GM18508 (cell line): ENCODE data around the gene PLA2G3.

Source experiments
- ATAC-seq: cut with Tn5 transposase; IDR thresholded peaks from one replicate; pipeline ENCODE4 v1.9.1; 2021; ENCODE audit warnings: moderate number of reproducible peaks; ENCODE audit not compliant: insufficient read depth, unreplicated experiment

The PLA2G3 gene

DNA sequence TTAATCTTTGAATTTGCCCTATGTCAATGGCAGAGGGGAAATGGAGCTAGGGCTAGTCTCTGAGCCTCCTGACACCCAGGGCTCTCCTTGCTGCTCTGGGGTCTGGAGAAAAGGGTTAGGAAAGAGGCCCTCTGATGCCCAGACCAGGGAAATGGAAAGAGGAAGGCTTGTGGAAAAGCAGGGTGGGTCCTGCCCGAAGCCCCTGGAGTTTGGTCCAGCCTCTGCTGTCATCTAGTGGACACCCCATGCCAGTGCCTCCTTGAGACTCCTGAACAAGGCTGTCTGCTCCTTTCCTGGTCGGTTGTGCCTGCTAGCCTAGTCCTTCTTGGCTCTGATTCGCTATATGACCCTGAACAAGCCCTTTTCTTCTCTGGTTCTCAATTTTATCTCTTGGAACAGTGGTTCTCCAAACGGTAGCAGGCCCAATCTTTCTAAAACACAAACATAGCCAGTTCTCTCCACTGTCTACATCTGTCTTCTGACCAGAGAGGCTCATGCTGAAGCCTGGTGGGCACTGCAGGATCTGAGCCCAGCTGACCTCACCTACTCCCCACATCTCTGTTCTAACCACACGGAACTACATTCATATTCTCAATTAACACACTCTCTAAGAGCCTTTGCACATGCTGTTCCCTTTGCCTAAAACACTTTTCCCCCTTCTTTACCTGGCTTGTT is 8.8 kb upstream of the PLA2G3 start:
- ATAC-seq, result no peak

DNA sequence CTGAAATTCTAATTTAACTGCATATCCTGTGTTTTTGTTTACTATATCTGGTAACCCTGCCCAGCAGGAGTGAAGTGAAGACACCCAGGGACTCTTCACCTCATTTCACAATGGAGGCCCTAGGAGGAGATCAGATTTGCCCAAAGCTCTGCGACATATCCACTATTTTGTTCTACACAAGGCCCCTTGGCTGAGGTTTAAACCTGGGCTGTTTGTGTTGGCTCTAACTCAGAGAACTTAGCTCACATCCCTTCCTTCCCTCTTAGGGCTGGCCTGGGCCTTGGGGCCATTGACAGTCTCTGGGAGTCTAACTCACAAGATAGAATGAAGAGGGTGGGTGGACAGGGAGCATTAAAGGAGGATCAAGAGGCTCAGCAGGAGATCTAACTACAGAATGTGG is 8.2 kb upstream of the PLA2G3 start:
- no peak for ATAC-seq

DNA sequence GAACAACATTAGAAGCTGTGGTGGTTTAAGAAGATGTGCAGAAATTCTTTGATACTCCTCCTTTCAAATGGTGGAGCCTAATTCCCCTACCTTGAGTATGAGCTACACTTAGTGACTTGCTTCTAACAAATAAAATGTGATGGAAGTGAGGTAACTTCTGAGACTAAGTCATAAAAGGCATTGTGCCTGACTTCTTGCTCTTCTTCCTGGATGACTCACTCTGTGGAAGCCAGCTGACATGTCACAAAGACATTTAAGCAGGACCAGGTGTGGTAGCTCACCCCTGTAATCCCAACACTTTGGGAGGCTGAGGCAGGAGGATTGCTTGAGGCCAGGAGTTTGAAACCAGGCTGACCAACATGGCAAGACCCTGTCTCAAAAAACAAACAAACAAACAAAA is 3.9 kb upstream of the PLA2G3 start:
- no peak for ATAC-seq

DNA sequence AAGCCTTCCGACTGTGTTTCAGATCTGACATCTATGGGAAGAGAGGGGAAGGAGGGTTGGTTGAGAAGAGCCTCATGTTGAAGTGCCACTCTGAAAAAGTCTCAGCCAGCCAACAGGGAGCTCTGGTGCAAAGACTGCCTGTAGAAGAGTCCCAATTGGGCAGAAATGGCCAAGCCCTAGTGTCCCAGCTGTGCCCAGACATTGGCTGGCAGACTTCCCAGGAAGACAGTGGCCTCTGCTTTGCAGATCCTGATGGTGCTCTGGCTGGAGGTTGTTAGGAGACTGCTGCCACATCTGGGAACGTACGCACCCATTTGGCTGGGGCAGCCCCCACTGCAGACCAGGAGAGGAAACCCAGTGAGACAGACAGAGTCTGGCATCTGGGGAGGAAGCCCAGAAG is 3.2 kb upstream of the PLA2G3 start:
- ATAC-seq, result no peak

DNA sequence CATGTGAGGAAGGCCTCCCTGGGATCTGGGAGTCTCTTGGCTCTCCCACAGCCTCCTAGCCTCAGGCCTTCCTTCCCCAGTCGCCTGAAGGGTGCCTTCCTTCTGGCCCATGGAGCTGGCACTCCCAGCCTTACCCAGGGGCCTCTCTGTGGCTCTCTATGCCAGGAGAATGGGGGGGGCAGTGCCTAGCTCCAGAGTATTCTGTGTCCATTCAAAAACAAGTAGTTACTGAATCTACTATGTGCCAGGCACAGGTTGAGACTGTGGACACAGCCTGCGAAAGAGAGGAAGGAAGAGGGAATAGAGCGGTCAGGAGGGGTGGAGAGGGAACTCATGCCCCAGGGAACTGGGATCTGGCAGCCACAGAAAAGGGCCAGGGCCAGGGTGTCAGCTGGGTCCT is 2.7 kb upstream of the PLA2G3 start:
- ATAC-seq, result no peak

DNA sequence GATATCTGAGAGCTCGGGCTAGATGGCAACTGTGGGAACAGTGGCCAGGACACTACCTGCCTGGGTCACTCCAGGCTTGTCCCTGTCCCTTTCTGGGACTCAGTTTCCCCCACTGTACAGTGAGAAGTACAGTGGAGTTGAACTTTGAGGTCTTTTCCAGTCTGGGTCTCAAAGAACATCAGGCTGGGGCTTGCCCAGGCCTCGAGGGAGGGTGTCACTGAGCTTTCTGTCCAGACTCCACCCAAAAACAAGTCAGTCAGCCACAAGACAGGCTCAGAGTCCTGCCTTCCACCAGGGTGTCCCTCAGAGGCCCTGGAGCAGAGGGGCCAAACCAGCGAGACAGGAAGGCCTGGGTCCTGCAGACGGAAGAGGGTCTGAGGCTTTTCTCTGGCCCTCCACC is 2.0 kb upstream of the PLA2G3 start:
- no peak for ATAC-seq

DNA sequence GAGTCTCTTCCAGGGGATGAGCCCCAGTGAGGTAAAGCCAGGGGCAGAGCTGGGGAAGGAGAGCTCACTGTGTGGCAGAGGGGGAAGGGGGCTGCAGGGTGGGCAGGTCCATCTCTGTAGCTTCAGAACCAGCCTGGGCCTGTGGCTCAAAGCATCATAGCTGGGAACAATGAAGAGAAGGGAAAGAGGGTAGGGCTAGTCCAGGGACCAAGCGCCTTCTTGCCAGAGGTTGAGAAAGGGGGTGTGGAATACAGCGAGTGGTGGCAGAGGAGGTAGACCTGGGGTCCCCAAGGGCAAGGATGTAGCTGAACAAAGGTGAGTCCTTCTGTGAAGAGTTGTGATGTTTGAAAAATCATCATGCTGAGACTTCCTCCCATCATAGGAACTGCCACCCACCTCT is 1.2 kb upstream of the PLA2G3 start:
- no peak for ATAC-seq

DNA sequence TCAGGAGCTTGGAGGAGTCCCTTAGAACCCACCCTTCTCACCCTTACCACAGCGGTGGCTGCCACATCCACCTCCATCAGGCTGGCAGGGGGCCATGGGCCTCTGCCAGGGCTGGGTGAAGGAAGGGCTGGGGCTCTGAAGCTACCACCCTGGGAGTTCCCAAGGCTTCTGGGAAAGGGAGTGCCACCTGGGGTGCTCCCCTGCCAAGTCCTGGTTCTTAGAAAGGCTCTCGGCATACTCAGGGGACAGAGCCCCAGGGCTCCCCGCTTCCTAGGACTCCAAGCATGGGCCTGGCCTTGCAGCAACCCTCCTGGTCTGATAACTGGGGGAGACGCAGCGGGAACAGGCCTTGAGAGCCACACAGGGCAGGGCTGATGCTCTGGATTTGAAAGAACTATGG is 438 bp upstream of the PLA2G3 start:
- ATAC-seq, result no peak

DNA sequence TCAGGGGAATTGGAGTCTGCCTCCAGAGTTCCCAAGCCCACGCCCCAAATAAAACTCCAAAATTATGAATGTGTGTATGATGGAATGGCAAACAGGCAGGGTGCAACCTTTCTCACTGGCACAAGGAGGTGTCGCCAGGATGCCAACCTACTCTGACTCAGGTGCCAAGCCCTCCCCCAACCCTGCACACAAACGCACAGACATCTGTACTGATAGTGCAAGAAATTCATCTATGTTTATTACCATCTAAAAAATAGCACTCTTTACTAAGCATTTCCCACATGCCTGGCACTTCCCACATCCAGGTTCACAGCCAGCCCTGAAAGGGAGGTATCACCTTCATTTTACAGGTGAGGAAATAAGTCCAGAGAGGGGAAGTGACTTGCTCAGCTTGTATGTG is 1.2 kb downstream of the PLA2G3 start:
- no peak for ATAC-seq

DNA sequence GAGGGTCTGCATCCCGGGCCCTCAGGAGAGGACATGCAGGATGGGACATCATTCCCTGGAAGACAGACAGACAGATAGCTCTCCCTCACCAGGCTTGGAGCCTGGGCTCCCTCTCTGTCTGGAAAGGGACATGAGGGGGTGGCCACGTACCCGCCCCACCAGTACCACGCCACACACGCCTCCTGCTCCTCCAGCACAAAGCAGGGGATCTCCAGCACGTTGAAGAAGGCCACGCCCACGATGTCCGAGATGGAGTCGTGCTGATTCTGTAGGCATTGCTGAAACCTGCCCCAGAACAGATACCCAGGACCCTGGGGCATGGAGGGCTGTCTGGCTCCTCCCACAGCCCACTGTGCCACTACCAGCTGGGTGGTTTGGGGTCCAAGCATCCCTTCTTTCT is 2.2 kb downstream of the PLA2G3 start:
- no peak for ATAC-seq

DNA sequence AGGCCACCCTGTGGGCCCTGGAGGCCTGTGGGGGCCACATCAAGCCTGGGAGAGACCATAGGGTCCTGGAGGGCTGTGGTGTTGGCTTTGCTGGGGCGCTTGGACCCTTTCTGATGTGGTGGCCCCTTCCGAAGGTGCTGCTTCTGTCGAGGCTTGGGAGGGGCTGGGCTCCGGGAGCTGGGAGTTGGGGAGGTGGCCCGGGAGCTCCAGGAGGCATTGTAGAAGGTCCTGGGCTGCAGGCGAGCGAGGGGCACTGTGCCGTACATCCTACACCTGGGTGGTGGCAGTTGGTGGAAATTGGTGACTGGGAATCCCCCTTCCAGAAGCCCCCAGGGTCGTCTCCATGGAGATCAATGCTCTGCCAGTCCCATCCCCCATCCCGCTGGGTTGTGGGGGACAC is 2.6 kb downstream of the PLA2G3 start:
- ATAC-seq, result no peak

DNA sequence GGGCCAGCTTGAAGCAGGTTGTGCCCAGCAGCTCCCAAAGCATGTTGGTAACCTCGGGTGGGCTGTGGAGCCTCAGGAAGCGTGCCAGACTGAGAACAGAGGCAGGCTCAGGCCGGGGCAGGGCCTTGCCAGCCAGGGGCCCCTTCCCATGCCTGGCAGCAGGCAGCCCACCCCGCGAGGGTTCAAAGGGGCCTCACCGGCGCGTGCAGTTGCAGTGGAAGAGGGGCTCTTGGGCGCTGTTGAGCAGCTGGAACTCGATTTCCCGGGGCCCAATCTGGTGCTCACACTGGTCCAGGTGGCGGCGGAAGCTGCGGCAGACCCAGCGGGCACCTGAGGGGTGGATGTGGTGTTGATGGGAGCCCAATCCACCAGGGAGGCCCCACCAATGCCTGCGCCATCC is 3.6 kb downstream of the PLA2G3 start:
- no peak for ATAC-seq

DNA sequence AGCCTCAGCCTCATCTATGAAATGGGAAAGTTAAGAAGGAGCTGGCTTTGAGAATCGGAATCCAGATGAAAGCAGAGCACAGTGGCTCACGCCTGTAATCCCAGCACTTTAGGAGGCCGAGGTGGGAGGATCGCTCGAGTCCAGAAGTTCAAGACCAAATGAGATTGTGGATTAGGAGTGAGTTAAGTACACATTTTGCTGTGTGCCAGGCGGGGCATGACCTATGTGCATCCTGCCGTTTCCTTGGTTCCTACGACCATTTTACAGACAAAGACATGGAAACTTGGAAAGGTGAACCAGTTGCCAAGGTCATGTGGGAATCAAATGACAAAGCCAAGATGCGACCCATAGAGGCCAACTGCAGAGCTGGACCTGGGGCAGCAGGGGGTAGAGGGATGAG is 4.2 kb downstream of the PLA2G3 start:
- ATAC-seq, result no peak

DNA sequence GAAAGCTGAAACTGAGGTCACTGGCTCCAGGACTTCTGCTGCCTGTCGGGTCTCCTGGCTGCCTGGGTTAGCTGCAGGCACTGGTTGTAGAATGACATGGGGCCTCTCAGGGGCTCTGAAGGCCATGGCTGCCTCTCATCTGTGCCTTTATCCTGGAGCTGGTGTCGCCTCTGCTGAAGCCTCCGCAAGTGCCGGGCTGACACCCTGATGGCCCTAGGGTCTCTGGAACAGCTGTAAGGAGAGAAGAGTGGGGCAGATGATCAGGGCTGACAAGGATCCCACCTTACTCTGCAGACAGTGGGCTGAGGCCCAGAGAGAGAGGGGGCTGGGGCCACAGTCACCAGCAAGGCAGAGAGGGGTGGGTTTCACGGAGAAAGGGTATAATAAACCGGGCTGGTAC is 4.6 kb downstream of the PLA2G3 start:
- no peak for ATAC-seq

DNA sequence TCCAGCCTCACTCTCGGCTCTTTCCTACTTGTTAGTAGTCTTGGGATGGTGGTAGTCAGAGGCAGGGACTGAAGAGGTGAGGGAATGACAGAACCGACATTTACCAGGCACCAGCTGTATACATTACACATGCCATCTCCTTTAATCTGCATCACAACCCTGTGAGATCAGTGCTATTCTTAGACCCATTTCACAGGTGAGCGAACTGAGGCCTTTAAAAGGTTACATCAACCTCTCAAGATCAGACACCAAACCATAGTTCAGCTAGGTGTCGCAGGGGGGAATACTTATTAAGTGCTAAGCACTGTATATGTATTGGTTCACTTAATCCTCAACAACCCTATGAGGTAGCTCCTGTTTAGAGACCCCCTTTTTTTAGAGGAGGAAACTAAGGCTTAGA is 5.6 kb downstream of the PLA2G3 start:
- no peak for ATAC-seq

DNA sequence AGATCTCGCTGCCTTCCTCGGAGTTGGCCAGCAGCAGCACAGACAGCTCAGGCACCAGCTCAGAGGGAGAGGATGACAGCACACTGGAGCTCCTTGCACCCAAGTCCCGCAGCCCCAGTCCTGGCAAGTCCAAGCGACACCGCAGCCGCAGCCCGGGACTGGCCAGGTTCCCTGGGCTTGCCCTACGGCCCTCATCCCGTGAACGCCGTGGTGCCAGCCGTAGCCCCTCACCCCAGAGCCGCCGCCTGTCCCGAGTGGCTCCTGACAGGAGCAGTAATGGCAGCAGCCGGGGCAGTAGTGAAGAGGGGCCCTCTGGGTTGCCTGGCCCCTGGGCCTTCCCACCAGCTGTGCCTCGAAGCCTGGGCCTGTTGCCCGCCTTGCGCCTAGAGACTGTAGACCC is 6.4 kb downstream of the PLA2G3 start:
- ATAC-seq, result no peak

DNA sequence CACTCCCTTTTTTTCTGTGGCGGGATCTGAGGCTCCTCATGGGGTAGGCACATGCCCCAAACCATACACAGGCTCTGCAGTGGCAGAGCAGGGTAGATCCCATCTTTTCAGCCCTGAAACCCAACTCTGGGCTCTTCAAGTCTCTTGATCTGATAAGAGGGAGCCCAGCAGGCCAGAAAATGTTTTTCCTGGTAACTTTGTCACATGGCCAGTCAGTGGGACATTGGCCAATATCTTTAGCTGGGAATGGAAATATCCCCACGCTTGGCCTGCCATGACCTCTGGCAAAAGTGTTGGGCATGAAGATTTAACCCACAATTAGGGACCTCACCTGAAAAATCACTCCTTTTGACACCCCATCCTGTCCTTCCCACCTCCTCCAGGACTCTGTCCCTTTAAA is 9.4 kb downstream of the PLA2G3 start:
- no peak for ATAC-seq

DNA sequence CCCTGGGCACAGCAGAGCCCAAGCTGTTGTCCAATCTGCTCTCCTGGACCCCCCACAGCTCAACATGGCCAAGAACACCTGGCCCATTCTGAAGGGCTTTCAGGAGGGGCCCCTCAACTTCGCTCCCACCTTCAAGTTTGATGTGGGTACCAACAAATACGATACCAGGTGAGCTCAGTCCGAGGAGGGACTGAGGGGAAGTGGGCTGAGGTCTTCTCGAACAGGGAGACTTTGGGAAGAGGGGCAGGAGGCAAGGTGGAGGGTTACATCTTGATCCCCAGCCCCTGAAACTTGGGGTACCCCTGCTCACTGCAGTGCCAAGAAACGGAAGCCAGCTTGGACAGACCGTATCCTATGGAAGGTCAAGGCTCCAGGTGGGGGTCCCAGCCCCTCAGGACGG is 12.2 kb downstream of the PLA2G3 start:
- no peak for ATAC-seq

DNA sequence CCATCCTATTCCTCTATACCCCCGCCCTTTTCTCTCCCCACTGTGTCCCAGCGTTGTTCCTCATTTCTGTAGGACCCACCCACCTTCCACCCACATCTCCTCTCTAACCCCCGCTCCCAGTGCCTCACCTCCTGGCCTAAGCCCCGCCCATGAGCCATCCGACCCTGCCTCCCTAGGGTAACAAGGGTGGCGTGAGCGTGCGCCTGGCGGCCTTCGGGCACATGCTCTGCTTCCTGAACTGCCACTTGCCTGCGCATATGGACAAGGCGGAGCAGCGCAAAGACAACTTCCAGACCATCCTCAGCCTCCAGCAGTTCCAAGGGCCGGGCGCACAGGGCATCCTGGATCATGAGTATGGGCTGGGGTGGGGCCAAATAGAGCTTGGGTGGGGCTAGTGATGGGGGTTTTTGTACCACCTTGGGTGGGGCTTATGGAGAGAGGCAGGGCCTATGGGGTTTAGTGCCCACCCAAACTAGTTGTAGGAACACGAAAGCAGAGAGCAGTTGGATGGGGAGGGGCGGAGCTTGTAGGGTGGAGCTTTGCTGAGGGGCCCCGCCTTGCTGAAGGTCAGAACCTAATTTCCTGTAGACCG is 13.0 kb downstream of the PLA2G3 start:
- ATAC-seq, result no peak

DNA sequence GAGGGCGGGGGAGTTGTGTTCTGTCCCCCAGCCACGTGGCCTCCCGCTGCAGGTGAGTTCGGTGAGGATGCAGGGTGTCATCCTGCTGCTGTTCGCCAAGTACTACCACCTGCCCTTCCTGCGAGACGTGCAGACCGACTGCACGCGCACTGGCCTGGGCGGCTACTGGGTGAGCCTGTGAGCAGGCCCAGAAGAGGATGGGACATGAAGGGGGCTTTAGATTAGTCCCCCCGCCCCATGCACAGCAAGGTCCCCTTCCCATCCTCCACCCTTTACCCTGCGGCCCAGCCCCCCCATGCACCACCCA is 13.5 kb downstream of the PLA2G3 start:
- ATAC-seq, result no peak

DNA sequence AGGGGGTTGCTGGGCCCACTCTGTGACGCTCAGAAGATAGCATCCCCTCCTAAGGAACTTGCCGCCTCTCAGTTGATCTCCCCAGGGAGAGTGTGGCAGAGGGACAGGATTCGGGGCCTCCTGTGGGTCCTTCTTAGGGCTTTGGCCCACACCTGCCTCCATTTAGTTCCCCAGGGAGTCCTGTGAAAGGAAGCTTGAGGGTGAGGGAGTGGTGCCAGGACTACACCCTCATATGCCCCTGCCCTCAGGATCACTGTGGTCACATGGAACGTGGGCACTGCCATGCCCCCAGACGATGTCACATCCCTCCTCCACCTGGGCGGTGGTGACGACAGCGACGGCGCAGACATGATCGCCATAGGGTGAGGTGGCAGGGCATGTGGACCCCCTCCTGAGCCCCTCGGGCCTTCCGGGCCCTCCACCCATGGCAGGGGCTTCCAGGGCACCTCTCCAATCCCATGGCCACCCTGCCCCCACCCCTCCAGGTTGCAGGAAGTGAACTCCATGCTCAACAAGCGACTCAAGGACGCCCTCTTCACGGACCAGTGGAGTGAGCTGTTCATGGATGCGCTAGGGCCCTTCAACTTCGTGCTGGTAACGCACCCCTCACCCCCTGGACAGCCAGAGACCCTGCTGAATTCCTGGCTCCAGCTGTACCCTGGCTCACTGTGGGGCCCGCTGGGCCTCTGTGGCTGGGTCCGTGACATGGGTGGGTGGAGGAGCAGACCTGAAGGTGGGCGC is 14.0 kb downstream of the PLA2G3 start:
- no peak for ATAC-seq

DNA sequence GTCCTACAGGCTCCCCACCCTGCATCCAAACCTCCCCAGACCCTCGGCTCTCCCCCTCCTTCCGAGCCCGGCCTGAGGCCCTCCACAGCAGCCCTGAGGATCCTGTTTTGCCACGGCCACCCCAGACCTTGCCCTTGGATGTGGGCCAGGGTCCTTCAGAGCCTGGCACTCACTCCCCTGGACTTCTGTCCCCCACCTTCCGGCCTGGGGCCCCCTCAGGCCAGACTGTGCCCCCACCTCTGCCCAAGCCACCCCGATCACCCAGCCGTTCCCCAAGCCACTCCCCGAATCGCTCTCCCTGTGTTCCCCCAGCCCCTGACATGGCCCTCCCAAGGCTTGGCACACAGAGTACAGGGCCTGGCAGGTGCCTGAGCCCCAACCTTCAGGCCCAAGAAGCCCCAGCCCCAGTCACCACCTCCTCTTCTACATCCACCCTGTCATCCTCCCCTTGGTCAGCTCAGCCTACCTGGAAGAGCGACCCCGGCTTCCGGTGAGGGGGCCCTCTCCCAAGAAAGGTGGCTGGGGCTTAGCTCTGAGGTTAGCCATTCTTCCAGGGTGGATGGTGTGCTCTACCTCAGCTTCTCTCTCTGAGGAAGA is 14.7 kb downstream of the PLA2G3 start:
- no peak for ATAC-seq
